A673 (cell line): ENCODE results near the gene UBALD1. TPM values are rescaled to one million over a fixed set of nuclear protein-coding genes. Genes with fewer than 3 reads are reported as not detected.
"Not testable (repeated sequence)": the region's sequence is repeated elsewhere in the genome, so short reads cannot be mapped to it uniquely, and the experiment has no call there.

Source experiments
- BruUV-seq: library from RNA; stranded (reverse); fragments of 400-500 nt; replicated peaks from 2 replicates; lab custom pipeline; 2021; lab: Mats Ljungman, UMichigan
- CTCF ChIA-PET: fragments of 300-600 bp; sonication (Branson Sonifier 250); formaldehyde crosslinking; loops from one replicate; lab custom pipeline; 2022; ENCODE audit warnings: antibody characterized with exemption; lab: Charles Lee
- POLR2A ChIA-PET: fragments of 300-600 bp; sonication (Branson Sonifier 250); formaldehyde crosslinking; loops from one replicate; lab custom pipeline; 2022; ENCODE audit warnings: antibody characterized with exemption; ENCODE audit not compliant: low non-redundant PET; lab: Charles Lee
- DNase-seq: peaks from one replicate; pipeline ENCODE4 v3.0.0-alpha.2; 2015; ENCODE audit warnings: low spot score
- H3K27ac ChIP-seq: fragments of 200-600 bp; sonication (generic); 2 replicates; pipeline ENCODE4 v1.5.1; 2016; ENCODE audit warnings: mixed run types, low read depth, mild to moderate bottlenecking, mixed read lengths, antibody characterized with exemption, low read length; ENCODE audit not compliant: poor library complexity, severe bottlenecking
- H3K27me3 ChIP-seq: fragments of 200-600 bp; sonication (generic); replicated peaks from 2 replicates; pipeline ENCODE4 v1.6.1; 2017; ENCODE audit warnings: mixed run types, low read depth, mild to moderate bottlenecking, mixed read lengths, antibody characterized with exemption, low read length; ENCODE audit not compliant: insufficient read depth, poor library complexity
- H3K36me3 ChIP-seq: fragments of 200-600 bp; sonication (generic); 2 replicates; pipeline ENCODE4 v1.6.1; 2016; ENCODE audit warnings: mixed run types, mild to moderate bottlenecking, mixed read lengths, antibody characterized with exemption, low read length; ENCODE audit not compliant: insufficient read depth, poor library complexity, severe bottlenecking
- H3K4me1 ChIP-seq: fragments of 200-600 bp; sonication (generic); 2 replicates; pipeline ENCODE4 v1.6.1; 2017; ENCODE audit warnings: mixed run types, mild to moderate bottlenecking, mixed read lengths, antibody characterized with exemption, low read length; ENCODE audit not compliant: insufficient read depth, poor library complexity, severe bottlenecking
- H3K4me3 ChIP-seq: fragments of 200-600 bp; sonication (generic); 2 replicates; pipeline ENCODE4 v1.5.1; 2016; ENCODE audit warnings: low read depth, mixed run types, mild to moderate bottlenecking, mixed read lengths, low read length; ENCODE audit not compliant: poor library complexity, severe bottlenecking
- H3K9me3 ChIP-seq: fragments of 200-600 bp; sonication (generic); 2 replicates; pipeline ENCODE4 v1.6.1; 2016; ENCODE audit warnings: mixed run types, low read depth, mild to moderate bottlenecking, mixed read lengths, antibody characterized with exemption, low read length; ENCODE audit not compliant: poor library complexity, severe bottlenecking
- CTCF ChIP-seq: fragments of 300-800, 200-600 bp; sonication (generic); conservative IDR thresholded peaks from 2 replicates; pipeline ENCODE4 v1.5.1; 2017; ENCODE audit warnings: low read depth, mild to moderate bottlenecking, antibody characterized with exemption, low read length, moderate library complexity, mixed read lengths
- EZH2 ChIP-seq: fragments of 200-600 bp; sonication (generic); IDR thresholded peaks from 2 replicates; pipeline ENCODE4 v1.6.1; 2017; ENCODE audit warnings: borderline replicate concordance, low read depth, mild to moderate bottlenecking, mixed read lengths, antibody characterized with exemption, low read length; ENCODE audit not compliant: poor library complexity, severe bottlenecking
- intact Hi-C: fragments of 100-400 bp; cut with micrococcal nuclease; formaldehyde crosslinking; loops from one replicate; pipeline ENCODE4 v1.10.0; 2022; ENCODE audit not compliant: unreplicated experiment
- total RNA-seq: library from RNA; stranded (reverse); gene quantifications from 2 replicates; pipeline ENCODE4 v1.2.3, GENCODE V29; 2021

UBALD1 gene
- total RNA-seq, 1 experiment from 2014 or later, result 36.5 TPM

GRCh38 chr16:4651827-4652226 lies 37.1 kb upstream of the UBALD1 start:
- BruUV-seq, result no TSS peak
- ChIA-PET CTCF (no interaction called here), POLR2A (no interaction called here)
- TF ChIP-seq EZH2 (no peak), CTCF (no peak)
- no peaks in the 10 kb centered on the region for H3K4me1 ChIP-seq
- no peaks in the 10 kb centered on the region for H3K27me3 ChIP-seq
- DNase-seq, result no peak
- no peaks in the 10 kb centered on the region for H3K9me3 ChIP-seq
- H3K4me3 ChIP-seq, result no peak overlapping the region
- H3K27ac ChIP-seq, result no peak overlapping the region
- peaks cover 7% of the 10 kb centered on the region for H3K36me3 ChIP-seq
- intact Hi-C loops, result no loop called here

GRCh38 chr16:4650443-4651074 lies 35.9 kb upstream of the UBALD1 start:
- H3K9me3 ChIP-seq, H3K27me3 ChIP-seq, POLR2A ChIA-PET, H3K4me3 ChIP-seq, H3K27ac ChIP-seq, BruUV-seq, H3K36me3 ChIP-seq, intact Hi-C loops, H3K4me1 ChIP-seq: not testable (repeated sequence)
- CTCF ChIA-PET, result interaction anchor here (0.6 to 0.7 kb wide), 2 partner anchors 12 to 378 kb away, joined by 3 to 11 read pairs; partner anchors contain the start of gene TFAP4
- DNase-seq, result peak; percentile 73
- TF ChIP-seq CTCF, result peak; percentile 78

GRCh38 chr16:4649744-4650442 lies 35.2 kb upstream of the UBALD1 start:
- ChIA-PET POLR2A (no interaction called here), CTCF (no interaction called here)
- no TSS peak for BruUV-seq
- H3K27me3 ChIP-seq, result no peaks in the 10 kb centered on the region
- no peak overlapping the region for H3K4me3 ChIP-seq
- no peak for DNase-seq
- no peaks in the 10 kb centered on the region for H3K9me3 ChIP-seq
- H3K4me1 ChIP-seq, result no peaks in the 10 kb centered on the region
- H3K36me3 ChIP-seq, result peaks cover 7% of the 10 kb centered on the region
- no peak for TF ChIP-seq EZH2
- intact Hi-C loops, result no loop called here
- no peak overlapping the region for H3K27ac ChIP-seq
